DND-41 (cell line): ENCODE results near the gene NUAK2.

Experiments
- ATAC-seq: fragments of 200-7000 bp; cut with Tn5 transposase; 3 replicates; pipeline ENCODE4 v1.9.1; 2021; ENCODE audit warnings: low read depth; ENCODE audit not compliant: insufficient read depth
- DNase-seq: peaks from one replicate; pipeline ENCODE4 v3.0.0-alpha.2; 2020
- H2AFZ ChIP-seq: 2 replicates; pipeline ENCODE4 v1.6.0; 2012; ENCODE audit warnings: low read depth, low read length
- H3K27ac ChIP-seq: 2 replicates; pipeline ENCODE4 v1.5.1; 2012; ENCODE audit warnings: low read length, inconsistent platforms
- H3K27me3 ChIP-seq: fragments of 200-600 bp; sonication (generic); 2 replicates; pipeline ENCODE4 v1.6.0; 2012; ENCODE audit warnings: low read length, mild to moderate bottlenecking, inconsistent platforms; ENCODE audit not compliant: insufficient read depth, poor library complexity
- H3K36me3 ChIP-seq: 2 replicates; pipeline ENCODE4 v1.5.1; 2012; ENCODE audit warnings: low read length, inconsistent platforms; ENCODE audit not compliant: insufficient read depth
- H3K4me1 ChIP-seq: 2 replicates; pipeline ENCODE4 v1.5.1; 2012; ENCODE audit warnings: mild to moderate bottlenecking, low read length; ENCODE audit not compliant: insufficient read depth
- H3K4me2 ChIP-seq: 2 replicates; pipeline ENCODE4 v1.6.0; 2012; ENCODE audit warnings: mild to moderate bottlenecking, moderate library complexity, low read length, inconsistent platforms; ENCODE audit not compliant: insufficient read depth
- H3K4me3 ChIP-seq, 2 experiments: fragments of 200-600 bp in 1 of 2; shearing (Covaris generic) in 1 of 2; 2 replicates each; pipeline ENCODE4 v1.5.1; 2012 to 2016; ENCODE audit warnings: inconsistent platforms in 2 of 2, low read length in 2 of 2, mild to moderate bottlenecking in 2 of 2, low read depth in 1 of 2, moderate library complexity in 1 of 2
- H3K79me2 ChIP-seq: 2 replicates; pipeline ENCODE4 v1.6.0; 2012; ENCODE audit warnings: low read length, inconsistent platforms; ENCODE audit not compliant: insufficient read depth
- H3K9ac ChIP-seq: 2 replicates; pipeline ENCODE4 v1.6.0; 2012; ENCODE audit warnings: low read depth, mild to moderate bottlenecking, inconsistent platforms, low read length, moderate library complexity
- H3K9me3 ChIP-seq: 2 replicates; pipeline ENCODE4 v1.5.1; 2012; ENCODE audit warnings: low read length, moderate library complexity, mild to moderate bottlenecking, inconsistent platforms; ENCODE audit not compliant: insufficient read depth, severe bottlenecking
- H4K20me1 ChIP-seq: 2 replicates; pipeline ENCODE4 v1.6.0; 2012; ENCODE audit warnings: low read length; ENCODE audit not compliant: insufficient read depth
- EZH2 ChIP-seq: IDR thresholded peaks from 3 replicates; pipeline ENCODE4 v1.6.1; 2012; ENCODE audit warnings: borderline replicate concordance, low read depth, mild to moderate bottlenecking, moderate library complexity, low read length, inconsistent platforms; ENCODE audit not compliant: severe bottlenecking
- TF ChIP-seq, protein P1 (sequence below): IDR thresholded peaks from 2 replicates; pipeline ENCODE4 v1.5.1; 2012; ENCODE audit warnings: borderline replicate concordance, low read length, moderate library complexity, mild to moderate bottlenecking; ENCODE audit not compliant: poor library complexity, severe bottlenecking; ENCODE audit errors: extremely low read depth

Gene NUAK2

DNA sequence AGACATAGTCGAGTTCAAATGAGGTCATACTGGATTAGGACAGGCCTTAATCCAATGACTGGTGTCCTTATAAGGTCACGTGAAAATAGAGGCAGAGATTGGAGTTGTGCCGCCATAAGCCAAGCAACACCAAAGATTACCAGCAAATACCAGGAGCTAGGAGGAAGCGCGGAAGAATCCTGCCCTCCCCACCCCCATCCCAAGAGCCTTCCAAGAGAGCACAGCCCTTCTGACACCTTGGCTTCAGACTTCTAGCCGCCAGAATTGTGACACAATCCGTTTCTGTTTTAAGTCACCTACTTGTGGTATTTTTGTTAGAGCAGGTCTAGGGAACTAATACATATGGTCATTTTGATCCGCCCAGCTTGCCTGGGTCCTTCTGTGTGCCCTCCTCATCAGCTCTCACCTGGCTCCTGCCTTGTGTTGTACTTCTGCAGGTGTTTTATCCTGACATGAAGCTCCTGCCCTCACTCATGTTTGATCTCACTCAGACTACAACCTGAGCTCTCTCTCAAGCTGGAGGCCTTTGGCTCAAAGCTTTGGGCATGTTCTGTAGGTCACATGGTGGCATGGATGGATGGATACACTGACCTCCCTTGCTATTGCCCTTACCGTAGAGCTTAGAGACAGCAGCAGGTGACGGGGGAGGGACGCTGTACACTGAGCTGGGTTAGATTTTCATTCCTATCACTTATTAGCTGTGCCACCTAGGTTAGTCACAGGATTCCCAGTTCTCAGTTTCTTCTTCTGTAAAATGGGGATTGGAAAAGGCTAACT lies 10.7 kb upstream of the NUAK2 start:
- Histone ChIP-seq H4K20me1 (peaks cover 7% of the 10 kb centered on the region), H3K79me2 (no peaks in the 10 kb centered on the region), H3K27me3 (peaks cover 55% of the 10 kb centered on the region), H3K4me2 (no peak overlapping the region), H3K36me3 (no peaks in the 10 kb centered on the region), H3K4me3 (no peak overlapping the region), H3K9me3 (no peaks in the 10 kb centered on the region), H3K4me1 (no peaks in the 10 kb centered on the region), H3K27ac (no peak overlapping the region), H2AFZ (no peak overlapping the region), H3K9ac (no peak overlapping the region)
- DNase-seq (no peak), ATAC-seq (no peak)
- TF ChIP-seq EZH2: no peak
- TF ChIP-seq, protein P1, sequence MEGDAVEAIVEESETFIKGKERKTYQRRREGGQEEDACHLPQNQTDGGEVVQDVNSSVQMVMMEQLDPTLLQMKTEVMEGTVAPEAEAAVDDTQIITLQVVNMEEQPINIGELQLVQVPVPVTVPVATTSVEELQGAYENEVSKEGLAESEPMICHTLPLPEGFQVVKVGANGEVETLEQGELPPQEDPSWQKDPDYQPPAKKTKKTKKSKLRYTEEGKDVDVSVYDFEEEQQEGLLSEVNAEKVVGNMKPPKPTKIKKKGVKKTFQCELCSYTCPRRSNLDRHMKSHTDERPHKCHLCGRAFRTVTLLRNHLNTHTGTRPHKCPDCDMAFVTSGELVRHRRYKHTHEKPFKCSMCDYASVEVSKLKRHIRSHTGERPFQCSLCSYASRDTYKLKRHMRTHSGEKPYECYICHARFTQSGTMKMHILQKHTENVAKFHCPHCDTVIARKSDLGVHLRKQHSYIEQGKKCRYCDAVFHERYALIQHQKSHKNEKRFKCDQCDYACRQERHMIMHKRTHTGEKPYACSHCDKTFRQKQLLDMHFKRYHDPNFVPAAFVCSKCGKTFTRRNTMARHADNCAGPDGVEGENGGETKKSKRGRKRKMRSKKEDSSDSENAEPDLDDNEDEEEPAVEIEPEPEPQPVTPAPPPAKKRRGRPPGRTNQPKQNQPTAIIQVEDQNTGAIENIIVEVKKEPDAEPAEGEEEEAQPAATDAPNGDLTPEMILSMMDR: no peak

DNA sequence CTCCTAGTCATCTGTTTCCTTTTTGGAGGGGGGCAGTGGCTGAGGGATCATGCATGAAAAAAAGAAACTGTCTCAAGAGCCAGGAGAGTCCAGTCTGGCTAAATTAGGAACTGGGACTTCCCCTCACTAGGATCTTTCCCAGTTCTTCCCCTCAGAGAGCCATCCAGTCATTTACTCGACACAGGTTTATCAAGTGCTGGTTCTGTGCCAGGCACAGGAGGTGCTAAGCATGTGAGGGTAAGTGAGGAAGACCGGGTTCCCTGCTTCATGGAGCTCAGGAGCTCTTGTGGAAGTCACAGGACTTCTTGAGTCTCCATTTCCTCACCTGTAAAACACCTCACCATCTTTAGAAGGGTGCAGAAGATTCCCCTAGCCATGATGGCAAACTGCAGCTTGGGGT lies 8.6 kb upstream of the NUAK2 start:
- no peak for TF ChIP-seq EZH2
- TF ChIP-seq, protein P1: no peak
- Histone ChIP-seq H2AFZ (no peak overlapping the region), H3K27me3 (peaks cover 54% of the 10 kb centered on the region), H3K4me3 (no peak overlapping the region), H3K9ac (no peak overlapping the region), H3K4me1 (no peaks in the 10 kb centered on the region), H3K9me3 (no peaks in the 10 kb centered on the region), H4K20me1 (peaks cover 13% of the 10 kb centered on the region), H3K4me2 (no peak overlapping the region), H3K79me2 (no peaks in the 10 kb centered on the region), H3K36me3 (no peaks in the 10 kb centered on the region), H3K27ac (no peak overlapping the region)
- DNase-seq: no peak
- no peak for ATAC-seq

DNA sequence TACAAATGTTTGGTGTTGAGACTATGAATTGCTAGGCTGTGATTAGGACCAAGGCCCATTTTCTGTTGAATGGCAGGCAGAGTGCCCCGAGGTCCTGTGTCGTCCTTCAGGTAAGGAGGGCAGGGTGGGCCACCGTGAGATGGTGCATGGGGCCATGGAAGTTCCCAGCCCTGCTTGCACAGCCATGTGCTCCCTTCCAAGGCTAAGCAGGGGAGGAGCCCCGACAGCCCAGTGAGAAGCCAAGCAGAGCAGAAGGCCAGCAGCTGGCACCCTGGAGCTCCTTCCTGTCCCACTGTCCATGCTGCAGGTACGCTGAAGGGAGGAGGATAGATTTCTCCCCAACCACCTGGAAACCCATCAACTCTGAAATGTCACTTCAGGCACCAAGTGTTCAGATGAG lies 8.2 kb upstream of the NUAK2 start:
- Histone ChIP-seq H2AFZ (no peak overlapping the region), H3K27me3 (peaks cover 54% of the 10 kb centered on the region), H3K4me3 (no peak overlapping the region), H3K27ac (no peak overlapping the region), H3K36me3 (no peaks in the 10 kb centered on the region), H3K79me2 (no peaks in the 10 kb centered on the region), H3K4me1 (no peaks in the 10 kb centered on the region), H3K9me3 (no peaks in the 10 kb centered on the region), H4K20me1 (peaks cover 17% of the 10 kb centered on the region), H3K4me2 (no peak overlapping the region), H3K9ac (no peak overlapping the region)
- TF ChIP-seq, protein P1: no peak
- TF ChIP-seq EZH2: no peak
- ATAC-seq (no peak), DNase-seq (no peak)
